ENCODE results near the gene DYNC2LI1. TPM values are rescaled to one million over a fixed set of nuclear protein-coding genes. Genes with fewer than 3 reads are reported as not detected.

DYNC2LI1 gene
- total RNA-seq, 1 donor from 2014 or later = 22.7 TPM

- Histone ChIP-seq H3K9me3 (no peaks in the 10 kb centered on the region), H3K36me3 (peaks cover 10% of the 10 kb centered on the region), H3K27ac (no peak overlapping the region), H3K4me3 (no peak overlapping the region), H3K27me3 (ENCODE audit: low read depth) (no peaks in the 10 kb centered on the region), H3K4me1 (no peaks in the 10 kb centered on the region)
- TF ChIP-seq CTCF (IDR thresholded peaks at IDR 0.05) = no peak
- intact Hi-C loops (cut with DNase I) = no loop called here
- DNase-seq (no peak), ATAC-seq (no peak)
Measured at GRCh38 chr2:43729491-43730174, 44.2 kb upstream of the DYNC2LI1 start.

- ATAC-seq = no peak
- H3K4me1 ChIP-seq = no peaks in the 10 kb centered on the region
- H3K9me3 ChIP-seq = no peaks in the 10 kb centered on the region
- no peak for DNase-seq
- H3K36me3 ChIP-seq = peaks cover 8% of the 10 kb centered on the region
- H3K27ac ChIP-seq = no peak overlapping the region
- no peaks in the 10 kb centered on the region for H3K27me3 ChIP-seq (ENCODE audit: low read depth)
- no peak for TF ChIP-seq CTCF (IDR thresholded peaks at IDR 0.05)
- intact Hi-C loops (cut with DNase I) = no loop called here
- no peak overlapping the region for H3K4me3 ChIP-seq
Measured at GRCh38 chr2:43731211-43731610, 42.6 kb upstream of the DYNC2LI1 start.

GRCh38 chr2:43736637-43737036 lies 37.2 kb upstream of the DYNC2LI1 start:
- DNase-seq (no peak), ATAC-seq (no peak)
- H3K36me3 ChIP-seq = no peaks in the 10 kb centered on the region
- no peak for TF ChIP-seq CTCF (IDR thresholded peaks at IDR 0.05)
- H3K27me3 ChIP-seq (ENCODE audit: low read depth) = no peaks in the 10 kb centered on the region
- intact Hi-C loops (cut with DNase I) = no loop called here
- H3K9me3 ChIP-seq = no peaks in the 10 kb centered on the region
- no peak overlapping the region for H3K4me3 ChIP-seq
- H3K4me1 ChIP-seq = no peaks in the 10 kb centered on the region
- H3K27ac ChIP-seq = no peak overlapping the region

GRCh38 chr2:43737097-43737854 lies 36.6 kb upstream of the DYNC2LI1 start:
- DNase-seq (no peak), ATAC-seq (peak in 1 of 2 donors; percentile 37)
- Histone ChIP-seq H3K27me3 (ENCODE audit: low read depth) (no peaks in the 10 kb centered on the region), H3K9me3 (no peaks in the 10 kb centered on the region), H3K4me3 (no peak overlapping the region), H3K4me1 (no peaks in the 10 kb centered on the region), H3K27ac (no peak overlapping the region), H3K36me3 (peaks cover under 1% of the 10 kb centered on the region)
- intact Hi-C loops (cut with DNase I) = no loop called here
- TF ChIP-seq CTCF (IDR thresholded peaks at IDR 0.05) = no peak

GRCh38 chr2:43737855-43738254 lies 36.0 kb upstream of the DYNC2LI1 start:
- Histone ChIP-seq H3K4me3 (no peak overlapping the region), H3K9me3 (no peaks in the 10 kb centered on the region), H3K36me3 (peaks cover 7% of the 10 kb centered on the region), H3K4me1 (no peaks in the 10 kb centered on the region), H3K27me3 (ENCODE audit: low read depth) (no peaks in the 10 kb centered on the region), H3K27ac (no peak overlapping the region)
- DNase-seq = no peak
- intact Hi-C loops (cut with DNase I) = no loop called here
- no peak for ATAC-seq
- no peak for TF ChIP-seq CTCF (IDR thresholded peaks at IDR 0.05)
